ENCODE results near the gene KLF2.
A peak's percentile ranks its signal among the peaks of the same experiment; 100 is the strongest.

KLF2 gene

DNA sequence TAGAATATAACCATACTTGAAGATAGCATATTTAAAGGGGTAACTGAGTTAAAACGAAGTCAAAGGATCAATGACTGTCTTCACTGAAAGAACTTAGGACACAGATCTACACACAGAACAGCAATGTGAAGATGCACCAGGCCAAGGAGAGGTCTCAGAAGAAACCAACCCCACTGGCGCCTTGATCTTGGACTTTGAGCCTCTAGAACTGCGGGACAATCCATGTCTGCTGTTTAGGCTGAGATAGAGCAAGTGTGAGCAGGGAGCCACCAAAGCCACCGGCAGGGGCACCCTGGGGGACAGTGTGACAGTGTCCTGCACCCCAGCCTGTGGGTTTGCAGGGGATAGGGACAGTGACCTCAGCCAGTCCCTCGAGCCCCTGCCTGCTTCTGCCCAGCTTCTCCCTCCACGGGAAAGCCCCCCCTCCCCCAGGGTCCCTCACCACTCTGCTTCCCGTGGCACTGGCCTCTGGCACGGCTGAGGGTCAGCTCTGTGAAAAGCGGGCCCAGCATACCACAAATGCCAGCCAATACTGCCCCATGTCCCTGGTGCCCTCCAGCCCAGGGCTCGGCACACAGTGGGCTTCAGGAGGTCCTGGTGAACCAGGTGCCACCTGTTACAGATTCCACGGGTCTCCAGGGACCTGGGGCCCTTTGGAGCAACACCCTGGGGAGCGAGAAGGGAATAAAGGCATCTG, 40.8 kb downstream of the KLF2 start:
- FAIRE-seq = no peak

DNA sequence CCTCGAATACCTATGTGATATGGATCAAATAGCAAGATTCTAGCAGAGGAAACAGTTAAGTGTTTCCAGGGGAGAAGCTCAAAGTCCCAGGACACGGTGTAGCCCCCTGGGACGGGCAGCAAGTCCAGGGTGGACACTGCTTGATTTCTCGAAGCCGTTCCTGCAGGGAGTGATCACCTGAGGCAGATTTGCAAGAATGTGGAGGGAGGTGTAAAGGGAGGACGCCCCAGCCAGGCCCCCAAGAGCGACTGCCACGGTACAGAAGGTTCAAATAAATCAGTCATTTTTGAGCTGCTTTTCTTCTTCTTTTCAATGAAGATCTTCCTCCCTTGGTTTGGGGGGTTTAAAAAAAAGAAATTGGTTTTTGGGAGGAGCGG, 41.4 kb downstream of the KLF2 start:
- no peak for FAIRE-seq

DNA sequence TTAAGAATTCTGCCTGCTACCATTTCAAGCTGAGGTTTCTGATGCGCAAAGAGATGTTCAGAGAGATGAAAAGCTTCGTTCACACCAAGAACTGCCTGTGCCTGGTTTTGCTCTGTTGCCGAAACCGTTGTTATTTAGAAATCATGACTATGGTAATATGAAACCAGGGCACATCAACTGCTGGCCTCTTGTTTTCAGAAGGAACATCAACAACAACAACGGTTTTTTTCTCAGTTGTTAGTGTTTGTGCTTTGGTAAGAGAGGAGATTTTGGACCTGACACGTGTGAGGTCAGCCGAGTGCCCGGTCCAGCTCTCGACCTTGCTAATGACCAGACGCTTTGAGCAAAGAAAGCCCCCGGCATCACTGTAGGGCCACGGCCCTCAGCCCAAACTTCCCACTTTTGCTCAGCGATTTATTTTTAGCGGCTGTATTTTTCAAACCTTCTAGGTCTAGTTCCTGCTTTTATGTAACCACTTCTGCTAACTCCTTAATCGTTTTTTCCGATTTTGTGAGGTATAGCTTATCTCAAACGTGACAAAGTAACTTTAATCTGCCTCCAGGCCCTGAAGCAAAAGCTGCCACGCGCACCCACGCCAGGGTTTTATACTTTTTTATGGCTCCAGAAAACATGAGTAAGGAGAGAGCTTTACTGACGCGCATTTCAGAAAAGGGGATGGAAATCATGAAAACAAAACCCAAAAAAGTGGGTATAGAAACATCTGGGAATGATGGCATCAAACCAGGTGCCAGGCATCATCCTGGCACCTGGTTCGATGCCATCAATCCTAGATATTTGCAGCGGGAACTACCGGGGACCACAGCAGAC, 42.0 kb downstream of the KLF2 start:
- peak; percentile 83 for FAIRE-seq

DNA sequence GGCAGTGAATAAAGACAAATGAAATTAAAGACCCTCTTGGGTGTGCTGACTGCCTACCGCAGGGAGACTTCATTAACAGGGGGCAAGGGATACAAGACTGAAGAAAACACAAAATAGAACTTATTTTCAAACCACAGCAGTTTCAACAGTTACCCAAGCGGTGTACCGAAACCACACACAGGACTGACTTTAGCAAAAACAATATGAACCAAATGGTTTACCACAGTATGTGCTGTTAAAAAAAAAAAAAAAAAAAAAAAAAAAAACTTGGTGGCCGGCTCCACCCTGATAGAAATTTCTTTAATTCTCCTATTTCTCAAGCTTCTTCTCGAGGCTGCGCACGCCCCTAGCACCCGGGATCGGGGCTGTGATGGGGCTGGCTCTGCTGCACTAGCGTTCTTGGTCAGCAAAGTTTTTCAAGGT, 42.6 kb downstream of the KLF2 start:
- FAIRE-seq = no peak

DNA sequence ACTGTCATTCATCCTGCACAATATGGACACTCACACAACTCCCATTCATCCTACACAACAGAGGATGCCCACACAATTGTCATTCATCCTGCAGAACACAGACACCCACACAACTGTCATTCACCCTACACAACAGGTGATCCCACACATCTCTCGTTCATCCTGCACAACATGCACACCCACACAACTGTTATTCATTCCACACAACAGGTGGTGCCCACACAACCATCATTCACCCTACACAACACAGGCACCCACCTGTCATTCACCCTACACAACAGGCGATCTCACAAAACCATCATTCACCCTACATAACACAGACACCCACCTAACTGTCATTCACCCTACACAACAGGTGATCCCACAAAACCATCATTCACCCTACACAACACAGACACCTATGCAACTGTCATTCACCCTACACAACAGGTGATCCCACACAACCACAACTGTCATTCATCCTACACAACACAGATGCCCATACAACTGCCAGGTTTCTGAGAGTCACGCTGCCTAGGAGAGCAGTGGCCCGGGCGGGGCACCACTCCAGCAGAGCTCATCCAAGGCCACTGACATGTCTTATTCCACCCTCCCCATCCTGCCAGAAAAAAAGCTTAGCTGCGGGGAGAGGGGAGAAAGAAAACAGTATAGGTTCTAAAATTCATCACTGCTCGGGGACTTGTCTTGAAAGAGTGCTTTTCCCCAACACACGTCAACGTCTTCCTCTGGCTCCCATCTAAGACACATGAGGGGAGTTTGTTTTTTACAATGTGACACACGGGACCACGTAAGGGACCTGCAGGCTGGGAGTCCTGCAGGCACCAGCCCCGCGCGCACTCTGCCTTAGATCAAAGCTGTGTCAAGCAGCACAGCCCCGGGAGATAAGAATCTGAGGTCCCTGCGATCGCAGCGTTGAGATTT, 44.0 kb downstream of the KLF2 start:
- FAIRE-seq = no peak

DNA sequence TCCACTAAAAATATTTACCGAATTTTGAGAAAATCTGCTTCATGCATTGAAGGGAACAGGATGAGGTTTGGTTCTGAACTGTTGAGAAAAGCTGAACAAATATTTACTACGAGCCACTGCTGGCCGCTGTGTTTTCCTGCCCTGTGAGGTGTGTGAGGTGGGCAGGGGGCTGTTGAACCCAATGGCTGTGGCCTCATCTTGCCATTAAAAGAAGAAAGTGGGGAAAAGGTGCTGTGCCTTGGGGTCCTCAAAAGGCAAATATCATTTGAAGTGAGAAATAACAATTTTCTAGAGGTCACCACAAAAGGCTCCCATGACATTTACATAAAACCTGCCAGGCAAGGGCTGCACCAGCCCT, 44.7 kb downstream of the KLF2 start:
- FAIRE-seq = no peak

DNA sequence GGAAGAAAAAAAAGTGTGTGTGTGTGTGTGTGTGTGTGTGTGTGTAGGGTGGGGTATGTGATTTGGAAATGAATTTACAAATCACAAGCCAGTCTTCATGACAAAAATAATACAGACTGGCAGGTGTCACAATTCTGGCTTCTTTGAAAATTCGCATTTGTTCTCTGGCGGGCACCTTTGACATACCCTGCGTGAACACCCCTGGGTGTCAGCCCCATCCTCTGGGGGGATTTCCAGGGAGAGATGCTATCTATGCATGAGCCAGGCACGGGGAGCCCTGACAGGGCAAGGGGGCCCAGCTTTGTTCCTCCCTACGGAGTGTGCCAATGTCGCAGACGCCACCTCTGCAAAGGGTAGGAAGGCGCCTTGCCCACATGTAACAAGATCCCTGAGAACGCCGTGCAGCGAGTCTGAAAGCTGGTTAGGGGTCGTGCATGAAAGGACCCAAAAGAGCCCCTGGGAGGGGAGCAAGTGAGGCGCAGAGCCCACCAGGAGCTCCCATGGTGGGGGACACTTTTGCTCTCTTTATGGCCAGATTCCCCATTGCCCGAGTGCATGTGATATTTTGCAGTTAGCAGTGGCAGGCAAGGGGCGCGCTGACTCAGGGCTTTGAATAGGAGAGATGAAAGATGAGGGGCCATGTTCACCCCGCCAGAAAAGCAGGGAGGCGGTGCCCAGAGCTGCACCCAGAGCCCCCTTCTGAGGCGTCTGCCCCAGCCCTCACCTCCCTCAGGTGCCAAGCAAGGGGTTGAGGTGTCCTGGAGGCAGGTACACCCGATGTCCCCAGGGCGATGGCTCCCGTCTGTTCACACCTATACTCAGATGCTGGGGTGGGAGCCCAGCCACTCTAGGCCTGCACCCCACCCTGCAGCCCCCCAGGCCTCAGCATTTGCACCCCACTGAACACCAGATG, 45.3 kb downstream of the KLF2 start:
- no peak for FAIRE-seq

DNA sequence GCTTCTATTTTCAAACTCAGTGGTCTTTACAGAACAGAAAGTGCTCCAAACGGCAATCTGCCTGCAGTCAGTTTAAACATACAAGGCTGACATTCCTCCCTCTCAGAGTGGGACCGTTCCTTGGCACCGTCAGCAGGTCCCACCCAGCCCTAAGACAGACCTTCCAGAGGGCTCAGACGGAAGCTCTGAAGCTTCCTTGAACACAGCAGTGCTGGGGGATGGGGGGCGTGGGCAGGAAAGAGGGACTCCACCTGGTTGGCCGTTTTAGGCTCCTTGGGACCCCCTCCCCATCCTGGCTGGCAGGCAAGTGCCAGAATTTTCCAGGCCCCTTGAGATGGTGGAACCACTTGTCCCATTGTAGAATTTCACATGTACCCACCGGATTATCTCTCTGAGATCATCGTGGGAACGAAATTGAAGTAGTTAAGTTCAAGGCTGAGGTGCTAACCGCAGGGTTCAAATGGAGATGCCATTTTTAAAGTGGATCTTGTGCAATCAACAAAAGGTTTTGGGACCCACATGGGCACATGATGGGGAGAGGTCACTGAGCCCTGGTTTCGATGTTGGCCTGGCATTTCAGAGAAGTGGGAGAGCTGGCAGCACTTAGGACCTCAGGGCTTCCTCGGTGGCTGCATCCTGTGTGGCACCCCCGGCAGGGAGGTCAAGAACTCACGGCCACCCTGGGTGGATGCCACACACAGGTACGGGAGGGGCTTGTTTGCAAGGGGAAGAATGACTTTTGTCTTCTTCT, 46.2 kb downstream of the KLF2 start:
- FAIRE-seq = no peak

DNA sequence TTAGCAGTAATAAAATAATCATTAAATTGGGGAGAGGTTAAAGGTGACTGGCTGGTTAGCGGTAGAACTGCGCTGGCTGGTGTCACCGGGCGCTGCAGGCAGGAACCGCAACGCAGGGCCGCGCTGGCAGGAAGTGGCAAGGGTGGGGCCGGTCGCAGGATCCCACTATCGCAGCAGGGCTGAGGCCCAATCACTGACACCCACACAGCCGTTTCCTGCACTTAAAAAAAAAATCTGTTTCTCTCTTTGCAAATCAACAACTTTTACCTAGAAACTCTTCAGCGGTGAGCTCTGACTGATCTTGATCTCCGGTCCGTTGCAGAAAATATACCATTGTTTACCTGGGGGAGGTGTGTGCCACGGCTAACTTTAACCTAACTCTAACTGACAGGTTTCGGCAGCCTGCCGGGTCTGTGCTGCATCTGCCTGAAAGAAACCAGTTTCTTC, 46.9 kb downstream of the KLF2 start:
- FAIRE-seq = no peak

DNA sequence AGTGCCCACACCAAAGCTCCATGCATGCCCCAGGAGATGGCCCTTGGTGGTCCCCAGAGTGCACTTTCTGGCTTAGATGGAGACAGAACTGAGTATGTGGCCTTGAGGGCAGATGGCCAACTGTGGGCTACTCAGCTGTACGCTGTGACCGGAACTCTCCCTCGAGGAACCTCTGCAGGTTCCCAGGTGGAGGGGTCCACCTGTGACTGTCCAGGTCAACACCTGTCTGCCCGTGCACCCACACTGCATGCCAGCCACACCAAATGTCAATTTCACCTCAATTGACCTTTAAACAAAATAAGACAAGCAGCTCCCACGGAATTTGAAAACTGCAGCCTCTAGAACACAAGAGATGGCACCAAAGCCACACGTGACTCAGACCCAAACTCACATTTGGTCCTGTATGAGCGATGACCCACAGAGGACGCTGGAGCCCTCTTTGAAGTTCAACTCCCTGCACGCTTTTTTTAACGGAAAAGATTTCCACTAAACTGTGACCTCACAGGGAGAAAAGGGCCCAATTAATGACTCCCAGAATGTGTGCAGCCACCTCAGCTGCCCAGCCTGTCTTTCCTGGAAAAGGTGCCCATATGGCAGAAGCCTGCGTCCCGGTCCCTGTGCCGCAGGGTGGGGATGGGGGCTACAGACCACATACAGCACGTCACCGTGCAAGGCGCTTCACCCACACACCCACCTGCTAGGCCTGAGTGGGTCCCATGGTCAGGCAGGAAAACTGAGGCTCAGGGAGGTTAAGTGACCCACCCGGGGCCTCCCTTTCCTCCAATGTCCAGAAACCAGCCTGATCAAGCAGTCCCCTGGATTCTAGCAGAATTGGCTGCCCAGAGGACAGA, 47.7 kb downstream of the KLF2 start:
- FAIRE-seq = no peak

DNA sequence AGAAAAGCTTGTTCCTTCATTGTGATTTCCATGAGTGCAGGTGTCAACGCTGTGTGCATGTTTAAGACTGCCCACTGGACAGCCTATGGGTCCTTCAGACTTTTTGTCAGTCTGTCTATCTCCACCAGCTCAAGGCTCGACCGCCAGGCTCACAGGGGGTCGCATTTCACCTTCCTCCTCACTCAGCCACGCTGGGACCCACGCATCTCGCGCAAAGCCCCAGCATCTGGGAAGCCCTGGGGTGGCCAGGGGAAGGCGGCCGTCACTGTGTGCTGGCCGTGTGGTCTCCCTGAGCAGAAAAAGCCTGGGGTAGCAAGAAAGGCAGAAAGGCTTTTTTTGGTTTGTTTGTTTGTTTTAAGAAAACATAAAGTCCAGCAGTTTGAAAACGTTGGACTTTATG, 48.5 kb downstream of the KLF2 start:
- no peak for FAIRE-seq

DNA sequence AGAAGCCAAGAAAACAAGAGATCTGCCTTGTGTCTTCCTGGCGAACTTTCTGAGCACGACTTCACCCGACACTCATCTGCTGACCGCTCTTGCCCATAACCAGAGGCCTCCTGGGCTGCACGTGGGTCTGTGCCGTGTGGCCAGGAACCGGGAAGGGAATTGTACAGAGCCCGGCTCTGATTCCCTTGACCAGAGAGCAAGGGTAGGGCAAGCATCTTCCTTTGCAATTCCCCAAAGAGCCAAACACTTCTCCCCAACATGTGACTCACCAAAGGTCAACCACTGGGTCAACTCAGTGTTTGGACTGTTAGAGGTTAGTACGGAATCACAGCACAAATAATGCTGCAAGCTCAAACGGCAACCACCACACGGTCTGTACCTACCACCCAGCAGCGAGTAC, 48.9 kb downstream of the KLF2 start:
- FAIRE-seq = no peak

DNA sequence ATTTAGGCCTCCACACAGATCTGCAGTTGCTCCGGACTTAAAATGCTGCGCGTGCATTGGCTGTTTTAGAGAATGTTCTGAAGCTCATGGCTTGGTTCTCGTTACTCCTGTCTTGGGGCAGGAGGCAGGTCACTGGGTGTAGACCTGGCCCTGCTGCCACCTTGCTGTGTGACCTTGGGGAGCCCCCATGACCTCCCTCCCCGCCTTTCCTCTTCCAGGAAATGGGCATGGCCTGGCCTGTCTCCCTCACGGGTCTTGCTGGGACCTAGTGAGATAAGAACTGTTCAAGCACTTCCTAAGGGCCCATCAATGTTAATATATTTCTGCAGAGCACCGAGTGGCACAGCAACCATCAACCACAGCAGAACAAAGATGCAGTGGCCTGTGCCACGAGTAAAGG, 49.4 kb downstream of the KLF2 start:
- FAIRE-seq = no peak

DNA sequence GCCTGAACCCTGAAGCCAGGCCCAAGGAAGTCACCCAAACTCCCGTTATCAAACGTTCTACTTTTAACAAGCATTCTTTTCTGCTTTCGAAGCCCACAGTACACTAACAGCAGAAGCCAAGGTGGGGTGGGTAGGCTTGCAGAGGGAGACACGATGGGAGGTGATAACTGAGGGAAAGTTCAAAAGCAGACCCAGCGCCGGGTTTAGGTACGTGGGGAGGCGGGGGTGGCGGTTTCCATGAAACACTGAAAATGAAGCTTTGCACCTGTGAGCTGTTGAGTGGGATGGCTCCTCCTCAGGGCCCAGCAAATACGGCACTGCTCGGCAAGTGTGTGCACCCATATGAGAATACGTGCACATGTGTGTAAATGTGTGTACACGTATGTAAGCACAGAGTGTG, 49.8 kb downstream of the KLF2 start:
- no peak for FAIRE-seq

DNA sequence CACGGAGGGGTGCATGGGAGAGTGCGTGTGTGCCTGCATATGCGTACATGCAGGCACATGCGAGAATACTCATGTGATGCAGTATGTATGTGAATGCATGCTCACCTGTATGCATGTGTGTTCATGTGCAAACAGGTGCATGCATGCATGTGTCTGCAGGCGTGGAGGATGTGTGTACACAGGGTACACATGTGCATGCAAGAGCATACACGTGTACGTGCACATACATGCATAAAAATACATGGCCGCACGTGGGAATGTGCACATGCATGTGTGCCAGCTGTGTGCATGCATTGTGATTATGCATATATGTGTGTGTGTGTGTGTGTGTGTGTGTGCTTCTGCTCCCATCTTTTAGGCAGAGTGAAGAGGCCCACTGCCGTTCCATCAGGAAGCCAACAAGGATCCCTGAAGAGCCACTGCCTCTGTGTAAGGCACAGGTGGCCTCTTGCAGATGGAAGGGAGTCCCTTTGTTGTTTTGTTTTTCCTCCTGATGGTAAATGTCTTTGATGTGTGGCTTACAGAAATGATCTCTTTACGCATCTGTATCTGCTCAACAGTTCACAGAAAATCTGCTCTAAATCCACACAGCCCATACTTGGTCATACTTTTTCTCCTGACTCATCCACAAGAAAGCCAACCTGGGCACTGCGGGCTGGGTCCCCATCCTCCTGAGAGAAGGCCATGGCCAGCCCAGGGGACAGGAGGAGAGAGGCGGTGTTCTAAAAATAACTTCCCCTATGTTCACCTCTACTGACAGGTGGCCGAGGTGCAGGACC, 50.7 kb downstream of the KLF2 start:
- FAIRE-seq = no peak

DNA sequence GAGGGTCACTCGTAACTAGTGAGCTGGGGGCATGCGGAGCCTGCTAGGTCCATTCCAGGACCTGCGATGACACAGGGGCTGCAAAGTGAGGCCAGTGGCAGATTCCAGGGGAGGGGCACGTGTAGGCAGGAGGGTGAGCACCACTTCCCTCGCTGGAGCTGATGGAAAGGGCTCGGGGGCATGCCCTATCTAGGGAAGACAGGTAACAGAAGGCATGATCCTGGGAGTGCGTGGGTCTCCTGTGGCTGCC, 51.2 kb downstream of the KLF2 start:
- FAIRE-seq = no peak

DNA sequence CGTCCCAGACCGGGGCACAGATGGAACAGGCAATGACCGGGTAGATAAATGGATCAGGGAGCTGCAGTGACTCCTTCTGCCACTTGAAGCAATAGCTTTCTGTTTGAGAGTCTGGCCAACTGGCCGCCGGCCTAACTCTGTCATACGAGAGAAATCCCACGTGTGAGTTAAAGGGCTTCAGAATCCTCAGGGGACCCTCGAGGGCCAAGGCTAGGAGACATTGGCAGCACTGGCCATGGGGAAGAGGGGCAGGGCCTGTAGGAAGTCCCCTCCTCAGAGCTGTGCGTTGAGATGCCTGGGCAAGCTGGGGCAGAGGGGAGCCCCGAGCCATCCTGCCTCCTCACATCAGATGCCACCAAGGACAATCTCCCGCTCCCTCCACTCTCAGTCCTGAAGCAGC, 51.6 kb downstream of the KLF2 start:
- no peak for FAIRE-seq

DNA sequence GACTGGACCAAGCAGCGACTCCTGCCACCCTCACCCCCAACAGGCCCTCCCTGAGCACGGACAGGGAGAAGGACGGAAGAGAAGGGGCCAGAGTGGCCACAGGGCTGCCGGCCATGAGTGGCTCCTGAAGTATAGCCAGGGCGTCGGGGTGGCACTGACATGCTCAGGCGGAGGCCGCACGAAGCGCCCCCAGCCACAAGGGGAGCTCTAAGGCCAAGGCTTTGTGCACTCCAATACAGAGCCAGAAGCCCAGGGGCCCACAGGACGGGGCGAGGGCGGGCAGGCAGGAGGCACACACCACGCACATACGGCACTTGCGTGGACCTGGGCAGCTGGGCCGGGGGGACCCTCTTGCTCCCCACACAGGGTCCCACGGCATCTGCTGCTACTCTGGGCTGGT, 52.0 kb downstream of the KLF2 start:
- no peak for FAIRE-seq

DNA sequence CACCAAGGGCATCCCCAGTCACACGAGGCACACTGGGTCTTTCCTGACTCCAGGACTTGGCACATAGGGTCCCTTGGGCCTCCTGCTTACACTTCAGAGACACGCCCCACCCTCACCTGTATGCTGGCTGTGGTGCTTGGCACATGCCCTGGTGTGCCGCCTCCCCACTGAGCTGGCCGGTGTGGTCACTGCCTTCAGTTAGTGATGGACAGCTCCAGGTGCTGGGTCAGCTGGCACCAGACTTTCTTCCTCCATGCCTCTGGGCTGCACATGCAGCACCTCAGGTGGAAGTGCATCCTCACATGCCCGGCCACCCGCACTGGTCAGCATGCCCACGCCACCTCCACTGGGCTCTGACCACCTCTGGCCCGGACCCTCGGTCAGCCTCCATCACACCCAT, 52.9 kb downstream of the KLF2 start:
- no peak for FAIRE-seq

Data from endometrium (tissue), 2 donors.